Neural progenitor cell (in vitro differentiated cells): ENCODE measurements around the gene AKR1E2. TPM values are rescaled to one million over a fixed set of nuclear protein-coding genes. Genes with fewer than 3 reads are reported as not detected.

Source experiments
- DNase-seq: peaks from one replicate; pipeline ENCODE4 v3.0.0-alpha.2; 2016; ENCODE audit warnings: low spot score
- H2AFZ ChIP-seq: fragments of 200-600 bp; sonication (generic); replicated peaks from 2 replicates; pipeline ENCODE4 v1.6.1; 2016; ENCODE audit warnings: antibody characterized with exemption
- H3F3A ChIP-seq: fragments of 200-600 bp; sonication (generic); 2 replicates; pipeline ENCODE4 v1.6.1; 2016; ENCODE audit warnings: antibody characterized with exemption, low read depth
- H3K27ac ChIP-seq: fragments of 200-600 bp; sonication (generic); 2 replicates; pipeline ENCODE4 v1.5.1; 2016; ENCODE audit warnings: mild to moderate bottlenecking
- H3K27me3 ChIP-seq: fragments of 200-600 bp; sonication (generic); 2 replicates; pipeline ENCODE4 v1.6.1; 2016; ENCODE audit warnings: mild to moderate bottlenecking, moderate library complexity
- H3K36me3 ChIP-seq: fragments of 200-600 bp; sonication (generic); 2 replicates; pipeline ENCODE4 v1.5.1; 2016
- H3K4me1 ChIP-seq: fragments of 200-600 bp; sonication (generic); 2 replicates; pipeline ENCODE4 v1.6.1; 2016; ENCODE audit warnings: mixed run types
- H3K4me2 ChIP-seq: fragments of 200-600 bp; sonication (generic); 2 replicates; pipeline ENCODE4 v1.6.1; 2016
- H3K4me3 ChIP-seq: fragments of 200-600 bp; sonication (generic); 2 replicates; pipeline ENCODE4 v1.5.1; 2016
- H3K79me2 ChIP-seq: fragments of 200-600 bp; sonication (generic); 2 replicates; pipeline ENCODE4 v1.6.1; 2016; ENCODE audit warnings: low read depth
- H3K9ac ChIP-seq: fragments of 200-600 bp; sonication (generic); 2 replicates; pipeline ENCODE4 v1.6.1; 2016
- H3K9me3 ChIP-seq: fragments of 200-600 bp; sonication (generic); 2 replicates; pipeline ENCODE4 v1.5.1; 2016; ENCODE audit warnings: low read depth
- H4K20me1 ChIP-seq: fragments of 200-600 bp; sonication (generic); 2 replicates; pipeline ENCODE4 v1.6.1; 2016; ENCODE audit warnings: low read depth
- H3K27ac Mint-ChIP-seq: 3 replicates; pipeline ENCODE4 v1.8.0; 2021; ENCODE audit warnings: mixed read lengths
- H3K27me3 Mint-ChIP-seq: 2 replicates; pipeline ENCODE4 v1.8.0; 2022; ENCODE audit warnings: low read depth, mild to moderate bottlenecking, inconsistent platforms, moderate library complexity, mixed read lengths; ENCODE audit not compliant: insufficient read depth
- H3K36me3 Mint-ChIP-seq: 3 replicates; pipeline ENCODE4 v1.8.0; 2021; ENCODE audit warnings: mixed read lengths
- H3K4me1 Mint-ChIP-seq: 3 replicates; pipeline ENCODE4 v1.8.0; 2021; ENCODE audit warnings: mixed read lengths
- H3K4me3 Mint-ChIP-seq: 3 replicates; pipeline ENCODE4 v1.8.0; 2021; ENCODE audit warnings: mild to moderate bottlenecking, moderate library complexity, mixed read lengths
- H3K9me3 Mint-ChIP-seq: 3 replicates; pipeline ENCODE4 v1.8.0; 2020; ENCODE audit warnings: mixed read lengths
- EZH2 ChIP-seq: fragments of 200-600 bp; sonication (generic); IDR thresholded peaks from 2 replicates; pipeline ENCODE4 v1.6.1; 2017; ENCODE audit warnings: antibody characterized with exemption, mild to moderate bottlenecking, moderate library complexity
- EZH2phosphoT487 ChIP-seq: fragments of 200-600 bp; sonication (generic); IDR thresholded peaks from 2 replicates; pipeline ENCODE4 v1.6.1; 2017; ENCODE audit warnings: antibody characterized with exemption
- total RNA-seq: library from RNA; depleted of rRNA; stranded (reverse); fragments of >200 nt; gene quantifications from 2 replicates; pipeline ENCODE4 v1.2.3, GENCODE V29; 2015; ENCODE audit warnings: low replicate concordance
- TF ChIP-seq, protein P1 (sequence below): fragments of 200-600 bp; sonication (generic); IDR thresholded peaks from 2 replicates; pipeline ENCODE4 v1.5.1; 2017; ENCODE audit warnings: antibody characterized with exemption, mild to moderate bottlenecking

The AKR1E2 gene
- total RNA-seq, 1 donor from 2014 or later, result 3.4 TPM

DNA sequence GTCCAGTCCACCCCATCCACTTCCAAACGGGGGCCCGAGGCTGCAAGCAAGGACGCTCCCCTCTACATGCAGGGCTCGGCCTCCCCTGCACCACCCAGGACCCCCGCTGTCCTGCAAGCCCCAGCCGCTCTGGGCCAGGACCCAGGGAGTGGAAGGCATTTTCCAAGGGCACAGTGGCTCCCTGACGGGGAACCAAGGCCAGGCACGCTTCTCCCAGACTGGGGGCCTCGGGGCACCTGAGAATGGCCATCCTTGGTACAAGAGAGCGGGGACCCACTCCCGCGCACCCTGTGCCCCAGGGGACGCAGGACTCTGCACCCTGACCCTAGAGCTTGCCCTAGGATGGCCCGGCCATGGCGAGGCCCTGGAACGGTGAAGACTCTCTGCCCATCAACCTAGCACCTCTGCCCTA, 545 bp upstream of the AKR1E2 start:
- TF ChIP-seq EZH2 (no peak), EZH2phosphoT487 (no peak)
- TF ChIP-seq, protein P1, sequence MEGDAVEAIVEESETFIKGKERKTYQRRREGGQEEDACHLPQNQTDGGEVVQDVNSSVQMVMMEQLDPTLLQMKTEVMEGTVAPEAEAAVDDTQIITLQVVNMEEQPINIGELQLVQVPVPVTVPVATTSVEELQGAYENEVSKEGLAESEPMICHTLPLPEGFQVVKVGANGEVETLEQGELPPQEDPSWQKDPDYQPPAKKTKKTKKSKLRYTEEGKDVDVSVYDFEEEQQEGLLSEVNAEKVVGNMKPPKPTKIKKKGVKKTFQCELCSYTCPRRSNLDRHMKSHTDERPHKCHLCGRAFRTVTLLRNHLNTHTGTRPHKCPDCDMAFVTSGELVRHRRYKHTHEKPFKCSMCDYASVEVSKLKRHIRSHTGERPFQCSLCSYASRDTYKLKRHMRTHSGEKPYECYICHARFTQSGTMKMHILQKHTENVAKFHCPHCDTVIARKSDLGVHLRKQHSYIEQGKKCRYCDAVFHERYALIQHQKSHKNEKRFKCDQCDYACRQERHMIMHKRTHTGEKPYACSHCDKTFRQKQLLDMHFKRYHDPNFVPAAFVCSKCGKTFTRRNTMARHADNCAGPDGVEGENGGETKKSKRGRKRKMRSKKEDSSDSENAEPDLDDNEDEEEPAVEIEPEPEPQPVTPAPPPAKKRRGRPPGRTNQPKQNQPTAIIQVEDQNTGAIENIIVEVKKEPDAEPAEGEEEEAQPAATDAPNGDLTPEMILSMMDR, result no peak
- no peak overlapping the region for H3K27ac ChIP-seq
- no peaks in the 10 kb centered on the region for H4K20me1 ChIP-seq
- Mint-ChIP-seq H3K4me1 (peaks cover 16% of the 10 kb centered on the region), H3K9me3 (peaks cover 8% of the 10 kb centered on the region), H3K36me3 (no peaks in the 10 kb centered on the region), H3K27me3 (peaks cover 7% of the 10 kb centered on the region), H3K4me3 (peak overlapping the region; percentile 80), H3K27ac (no peak overlapping the region)
- H3K9me3 ChIP-seq, result no peaks in the 10 kb centered on the region
- peaks cover 3% of the 10 kb centered on the region for H3K4me1 ChIP-seq
- peaks cover 24% of the 10 kb centered on the region for H3F3A ChIP-seq
- H2AFZ ChIP-seq, result no peak overlapping the region
- H3K27me3 ChIP-seq, result peaks cover 26% of the 10 kb centered on the region
- H3K9ac ChIP-seq, result no peak overlapping the region
- no peak for DNase-seq
- no peaks in the 10 kb centered on the region for H3K36me3 ChIP-seq
- peak overlapping the region; percentile 75 for H3K4me2 ChIP-seq
- no peak overlapping the region for H3K4me3 ChIP-seq
- H3K79me2 ChIP-seq, result no peaks in the 10 kb centered on the region

DNA sequence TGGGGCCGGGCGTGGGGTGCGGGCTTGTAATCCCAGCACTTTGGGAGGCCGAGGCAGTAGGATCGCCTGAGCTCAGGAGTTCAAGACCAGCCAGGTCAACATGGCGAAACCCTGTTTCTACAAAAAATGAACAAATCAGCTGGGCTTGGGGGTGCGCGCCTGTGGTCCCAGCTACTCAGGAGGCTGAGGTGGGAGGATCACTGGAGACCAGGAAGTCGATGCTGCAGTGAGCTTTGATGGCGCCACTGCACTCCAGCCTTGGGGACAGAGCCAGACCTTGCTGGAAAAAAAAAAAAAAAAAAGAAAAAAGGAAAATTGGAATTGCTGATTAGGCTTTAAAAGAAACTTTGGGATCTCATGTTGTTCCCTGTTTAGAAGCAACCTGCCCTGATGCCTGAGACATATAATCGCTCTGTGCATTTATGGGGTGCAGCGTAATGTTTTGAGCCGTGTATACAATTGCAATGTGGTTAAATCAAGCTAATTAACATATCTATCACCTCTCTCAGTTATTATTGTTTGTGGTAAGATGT, 851 bp downstream of the AKR1E2 start:
- peaks cover 8% of the 10 kb centered on the region for H3K9me3 Mint-ChIP-seq
- peak overlapping the region; percentile 81 for H3K4me3 Mint-ChIP-seq
- peak overlapping the region; percentile 92 for H2AFZ ChIP-seq
- no peaks in the 10 kb centered on the region for H3K9me3 ChIP-seq
- peaks cover 26% of the 10 kb centered on the region for H3K27me3 ChIP-seq
- peaks cover 7% of the 10 kb centered on the region for H3K27me3 Mint-ChIP-seq
- H3K4me2 ChIP-seq, result peak overlapping the region; percentile 75
- TF ChIP-seq EZH2phosphoT487, result no peak
- TF ChIP-seq, protein P1, result no peak
- no peak for TF ChIP-seq EZH2
- H3K36me3 ChIP-seq, result no peaks in the 10 kb centered on the region
- no peaks in the 10 kb centered on the region for H4K20me1 ChIP-seq
- no peak for DNase-seq
- H3K27ac ChIP-seq, result no peak overlapping the region
- H3K4me3 ChIP-seq, result peak overlapping the region; percentile 43
- H3F3A ChIP-seq, result peaks cover 24% of the 10 kb centered on the region
- no peaks in the 10 kb centered on the region for H3K36me3 Mint-ChIP-seq
- peaks cover 7% of the 10 kb centered on the region for H3K4me1 Mint-ChIP-seq
- no peaks in the 10 kb centered on the region for H3K79me2 ChIP-seq
- no peak overlapping the region for H3K27ac Mint-ChIP-seq
- no peak overlapping the region for H3K9ac ChIP-seq
- H3K4me1 ChIP-seq, result no peaks in the 10 kb centered on the region

DNA sequence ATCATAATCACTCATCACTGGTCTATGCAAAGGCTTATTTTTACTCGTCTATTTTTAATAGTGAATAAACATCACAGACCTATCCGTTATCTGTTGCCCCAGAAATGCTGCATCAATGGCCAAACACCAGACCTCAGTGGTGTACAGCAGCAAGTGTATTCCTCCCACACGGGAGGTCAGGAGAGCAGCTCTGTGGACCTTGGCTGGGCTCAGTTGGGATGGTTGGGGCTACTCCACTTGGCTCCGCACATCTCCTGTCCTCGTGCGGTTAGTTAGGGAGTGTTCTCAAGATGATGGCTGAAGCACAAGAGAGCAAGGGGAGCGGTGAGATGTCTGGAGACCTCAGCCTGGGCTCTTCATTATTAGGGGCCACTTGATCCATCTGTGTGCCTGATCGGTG, 2.0 kb downstream of the AKR1E2 start:
- H3K79me2 ChIP-seq, result no peaks in the 10 kb centered on the region
- H3K4me2 ChIP-seq, result no peak overlapping the region
- H3K27ac ChIP-seq, result no peak overlapping the region
- peaks cover 6% of the 10 kb centered on the region for H3K27me3 Mint-ChIP-seq
- no peaks in the 10 kb centered on the region for H3K36me3 Mint-ChIP-seq
- no peaks in the 10 kb centered on the region for H3K9me3 ChIP-seq
- no peak overlapping the region for H3K9ac ChIP-seq
- H3K4me1 ChIP-seq, result no peaks in the 10 kb centered on the region
- no peak overlapping the region for H3K4me3 Mint-ChIP-seq
- no peak overlapping the region for H3K27ac Mint-ChIP-seq
- no peaks in the 10 kb centered on the region for H4K20me1 ChIP-seq
- peaks cover 7% of the 10 kb centered on the region for H3K4me1 Mint-ChIP-seq
- H3K9me3 Mint-ChIP-seq, result peaks cover 5% of the 10 kb centered on the region
- H3K27me3 ChIP-seq, result peaks cover 26% of the 10 kb centered on the region
- no peak overlapping the region for H2AFZ ChIP-seq
- no peak for DNase-seq
- no peaks in the 10 kb centered on the region for H3K36me3 ChIP-seq
- H3F3A ChIP-seq, result peaks cover 24% of the 10 kb centered on the region
- TF ChIP-seq, protein P1, result no peak
- TF ChIP-seq EZH2 (no peak), EZH2phosphoT487 (no peak)
- H3K4me3 ChIP-seq, result no peak overlapping the region
